ENCODE results near the gene C5orf58.

C5orf58 gene

GRCh38 chr5:170261528-170262043 is 28.8 kb downstream of the C5orf58 start:
- DNase-seq, result no peak

GRCh38 chr5:170262061-170263045 is 29.6 kb downstream of the C5orf58 start:
- DNase-seq, result peak; percentile 77

DNA sequence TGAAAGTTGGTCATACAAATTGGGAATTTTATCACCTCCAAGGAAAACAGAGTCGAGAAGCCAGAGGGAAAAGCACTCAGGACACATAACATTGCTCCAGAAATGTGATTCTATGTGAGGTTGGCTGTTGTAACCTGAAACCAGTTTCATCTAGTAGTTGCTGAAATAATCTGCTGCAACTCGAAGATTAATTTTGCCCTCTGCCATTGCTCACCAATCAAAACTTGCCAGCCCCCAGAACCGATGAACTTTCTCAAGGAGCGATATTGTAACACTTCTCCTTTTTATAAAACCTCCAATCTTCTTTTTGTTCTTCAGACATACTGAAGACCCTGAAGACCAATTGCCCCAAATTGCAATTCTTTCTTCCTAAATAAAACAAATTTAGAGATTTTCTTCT is 31.1 kb downstream of the C5orf58 start:
- DNase-seq, result no peak

- DNase-seq, result no peak
These were observed 32.7 kb downstream of the C5orf58 start for GRCh38 chr5:170265522-170265921.

DNA sequence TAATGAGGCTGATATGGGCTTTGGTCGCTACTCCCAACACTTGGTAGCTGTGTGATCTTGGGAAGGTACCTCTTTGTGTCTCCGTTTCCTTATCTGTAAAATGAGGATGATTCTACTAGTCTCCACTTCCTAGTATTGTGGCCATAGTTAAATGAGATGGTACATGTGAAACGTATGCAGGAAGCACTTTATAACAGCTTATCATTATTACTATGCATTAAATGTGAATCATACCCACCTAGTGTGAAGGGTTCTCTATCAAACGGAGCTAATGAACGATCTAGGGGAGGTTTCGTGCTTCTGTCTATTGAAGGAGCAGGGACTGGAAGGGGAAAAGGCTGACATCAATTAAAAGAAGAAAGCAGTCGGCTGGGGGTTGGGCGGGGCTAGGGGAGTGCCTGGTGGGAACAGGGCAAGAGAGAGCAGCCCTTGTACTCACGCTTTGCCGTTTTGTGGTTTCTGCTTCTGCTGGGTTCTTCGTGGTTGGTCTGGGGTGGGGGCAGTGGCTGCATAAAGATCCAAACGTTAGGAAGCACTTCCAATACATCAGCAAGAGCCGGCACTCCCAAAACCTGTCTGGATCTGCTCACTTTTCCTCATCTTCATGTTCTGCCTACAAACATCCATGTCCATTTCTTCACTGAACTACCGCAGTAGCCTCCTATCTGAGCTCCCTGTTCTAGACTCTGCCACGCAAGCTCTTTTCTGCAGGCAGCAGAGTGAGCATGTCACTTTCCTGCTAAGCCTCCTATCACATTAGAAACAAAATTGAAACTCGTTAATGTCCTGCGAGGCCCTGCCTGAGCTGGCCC is 34.0 kb downstream of the C5orf58 start:
- peak; percentile 62 for DNase-seq

DNA sequence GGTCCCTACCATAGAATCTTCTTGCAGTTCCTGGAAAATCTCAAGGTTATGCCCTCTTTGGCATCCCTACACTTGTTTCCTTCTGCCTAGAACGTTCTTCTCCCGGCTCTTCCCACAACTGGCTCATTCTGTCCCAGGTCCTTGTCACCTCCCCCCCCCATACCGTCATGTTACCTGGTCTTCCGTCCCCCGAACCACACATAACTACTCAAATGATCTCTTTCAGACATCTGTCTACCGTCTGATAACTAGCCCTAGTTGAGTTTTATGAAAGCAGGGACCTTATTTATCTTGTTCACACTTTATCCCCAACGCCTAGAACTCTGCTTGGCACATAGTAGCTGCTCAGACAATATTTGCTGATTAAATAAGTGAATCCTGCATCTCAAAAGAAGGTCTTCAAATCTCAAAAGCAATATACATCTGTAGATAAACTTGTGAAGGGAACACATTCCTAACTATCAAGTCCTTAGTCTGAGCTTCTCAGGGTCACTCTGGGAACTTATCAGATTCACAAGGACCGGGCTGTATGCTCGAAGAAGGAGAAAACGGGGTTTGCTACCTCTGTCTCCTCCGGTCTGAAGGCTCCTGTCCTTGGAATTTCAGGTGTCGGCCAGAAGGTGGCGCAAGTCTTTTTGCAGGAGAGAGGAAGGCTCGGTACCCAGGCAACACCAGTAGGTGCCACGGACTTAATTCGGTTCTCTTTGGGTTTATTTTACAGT is 34.8 kb downstream of the C5orf58 start:
- DNase-seq, result peak; percentile 89

DNA sequence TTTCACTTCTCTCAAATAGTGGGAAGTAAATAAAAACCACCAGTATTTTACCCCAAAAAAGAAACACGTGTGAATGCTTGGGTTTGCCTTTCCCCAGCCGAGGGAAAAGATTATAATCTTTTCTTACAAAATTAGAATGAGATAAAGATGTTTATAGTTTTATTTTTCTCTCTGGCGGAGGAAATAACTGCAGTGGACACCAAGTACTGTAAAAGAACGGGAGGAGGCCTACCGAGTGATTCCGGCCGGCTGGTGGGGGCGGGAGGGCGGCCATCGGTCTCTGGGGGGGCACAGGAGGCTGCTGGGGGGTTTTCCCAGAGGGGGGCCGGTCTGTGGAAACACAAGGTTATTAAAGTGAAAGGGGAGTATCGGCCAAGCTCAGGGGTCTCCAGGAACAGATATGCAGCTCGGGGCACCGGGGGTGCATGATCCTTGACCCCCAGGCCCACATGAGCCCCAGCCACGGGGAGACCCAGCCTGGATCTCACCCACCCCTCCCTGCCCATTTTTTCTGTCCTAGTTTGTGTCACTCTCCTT is 35.4 kb downstream of the C5orf58 start:
- DNase-seq, result no peak

GRCh38 chr5:170268884-170269283 is 36.1 kb downstream of the C5orf58 start:
- DNase-seq, result no peak

DNA sequence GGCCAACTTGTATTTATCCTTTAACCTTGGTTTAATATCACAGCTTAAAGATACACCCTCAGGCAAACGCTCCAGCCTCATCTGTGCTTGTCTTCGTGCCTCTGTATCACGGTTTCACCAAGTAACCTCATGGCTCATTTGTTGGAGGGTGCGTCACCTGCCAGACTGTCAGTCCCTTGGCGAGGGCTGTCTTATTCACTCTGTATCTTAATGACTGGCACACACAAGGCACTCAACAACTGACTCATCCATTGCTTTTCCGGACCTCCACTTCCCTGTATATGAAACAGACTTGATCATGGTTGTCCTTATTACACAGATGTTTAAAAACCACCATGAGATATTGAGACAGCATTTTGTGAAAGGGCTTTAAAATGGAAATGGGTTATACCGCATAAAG is 36.8 kb downstream of the C5orf58 start:
- peak; percentile 56 for DNase-seq

DNA sequence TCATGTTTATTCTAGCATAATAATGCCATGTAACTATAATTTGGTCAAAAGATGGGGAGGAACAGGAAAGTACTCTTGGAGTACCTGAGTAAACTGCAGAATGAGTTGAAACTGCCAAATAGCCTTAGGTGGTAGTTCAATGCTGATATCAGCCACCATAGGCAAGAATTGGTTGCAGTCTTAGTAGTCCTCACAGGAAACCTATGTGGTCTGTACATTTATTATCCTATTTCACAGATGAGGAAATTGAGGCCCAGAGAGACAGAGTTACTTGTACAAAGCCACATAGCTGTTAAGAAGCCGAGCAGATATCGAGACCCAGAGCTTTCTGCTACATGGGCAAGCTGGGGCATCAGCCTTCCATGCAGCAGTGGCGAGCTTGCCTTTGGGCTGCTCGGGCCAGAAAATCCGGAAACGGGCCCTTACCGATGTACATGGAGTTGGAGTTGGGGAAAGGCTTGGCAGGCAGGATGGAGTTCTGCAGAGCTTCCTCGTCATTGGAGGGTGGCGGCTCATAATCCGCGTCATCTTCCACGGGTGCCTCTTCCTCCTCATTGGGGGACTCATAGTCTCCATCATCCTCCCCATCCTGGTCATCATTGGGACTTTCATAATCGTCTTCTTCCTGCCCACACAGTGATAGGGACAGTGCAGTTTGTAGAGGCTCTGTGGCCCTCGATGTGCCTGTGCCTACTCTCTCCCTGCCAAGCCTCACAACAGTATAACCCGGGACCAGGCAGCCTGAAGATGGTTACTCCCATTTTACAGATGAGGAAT is 37.7 kb downstream of the C5orf58 start:
- DNase-seq, result peak; percentile 47

- peak; percentile 69 for DNase-seq
These were observed 41.4 kb downstream of the C5orf58 start for GRCh38 chr5:170273968-170274710.

GRCh38 chr5:170275376-170275994 is 42.7 kb downstream of the C5orf58 start:
- DNase-seq, result peak; percentile 82

GRCh38 chr5:170276140-170276539 is 43.4 kb downstream of the C5orf58 start:
- DNase-seq, result no peak

DNA sequence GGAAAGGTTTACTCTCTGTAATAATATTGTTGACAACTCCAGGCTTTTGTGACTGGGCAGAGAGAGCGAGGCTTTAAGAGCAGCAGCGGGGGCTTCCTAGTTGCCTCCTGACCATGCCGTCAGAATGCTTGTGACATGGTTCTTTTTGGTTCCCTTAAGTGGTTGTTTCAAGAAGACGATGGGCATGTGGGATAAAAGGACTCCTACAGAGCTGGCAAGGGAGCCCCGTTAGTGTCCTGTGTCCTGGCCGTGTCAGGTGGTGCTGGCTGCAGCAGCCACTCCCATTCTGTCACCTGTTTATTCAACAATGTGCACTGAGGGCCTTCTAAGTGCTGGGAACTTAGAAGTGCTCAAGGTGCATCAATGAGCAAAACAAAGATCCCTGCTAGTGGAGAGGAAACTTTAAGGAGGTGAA is 45.1 kb downstream of the C5orf58 start:
- DNase-seq, result no peak

DNA sequence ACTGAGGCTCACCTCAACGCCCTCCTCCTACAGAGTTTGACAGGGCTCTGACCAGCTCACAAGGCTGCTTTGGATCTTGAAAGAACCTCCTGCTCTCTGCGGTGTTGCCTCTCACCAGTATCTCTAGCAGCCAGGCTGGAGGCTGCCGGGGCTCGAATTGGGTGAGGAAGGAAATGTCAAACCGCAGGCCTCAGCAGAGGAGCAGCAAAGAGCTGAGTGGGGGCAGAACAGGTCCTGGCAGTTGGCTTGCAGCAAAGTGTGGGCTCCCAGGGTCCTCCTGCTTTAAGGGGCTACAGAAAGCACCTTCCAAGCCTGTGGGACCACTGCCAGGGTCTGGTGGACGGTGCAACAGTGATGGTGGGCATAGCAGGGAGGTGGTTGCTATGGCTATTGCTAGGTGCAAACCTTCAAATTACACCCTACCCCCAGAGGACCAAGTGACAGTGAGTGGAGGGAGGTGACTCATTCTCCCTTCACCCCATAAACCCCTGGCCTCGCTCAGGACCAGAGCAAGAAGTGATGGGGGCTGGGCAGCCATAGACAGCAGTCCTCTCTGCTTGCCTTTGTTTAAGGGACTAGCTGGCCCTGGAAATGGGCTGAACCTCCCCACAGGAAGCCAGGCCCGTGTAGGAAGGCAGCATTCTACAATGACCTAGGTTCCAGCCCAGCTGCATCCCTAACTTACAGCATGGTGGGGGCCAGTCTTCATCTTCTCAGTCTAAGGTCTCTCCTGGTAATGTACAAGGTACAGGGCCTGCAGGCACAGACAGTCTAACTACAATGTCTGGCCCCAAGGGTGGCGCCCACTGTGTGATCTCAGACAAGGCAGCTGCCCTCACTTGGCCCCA is 46.0 kb downstream of the C5orf58 start:
- DNase-seq, result peak; percentile 91

DNA sequence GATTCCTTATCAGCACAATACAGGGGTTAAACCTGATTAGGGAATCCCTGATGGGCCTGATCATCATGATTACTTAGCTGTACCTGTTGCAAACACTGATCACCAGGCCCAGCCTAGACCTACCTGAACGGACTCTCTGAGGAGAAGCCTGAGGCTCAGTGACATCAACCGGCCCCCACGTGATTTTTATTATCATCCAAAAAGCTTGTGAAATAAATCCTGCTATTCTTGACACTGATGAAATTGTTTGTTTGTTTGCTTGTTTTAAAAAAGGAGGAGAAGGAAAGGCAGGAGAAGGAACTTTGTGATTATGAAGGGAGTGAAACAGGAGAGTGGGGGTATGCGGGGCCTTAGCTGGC is 46.7 kb downstream of the C5orf58 start:
- no peak for DNase-seq

DNA sequence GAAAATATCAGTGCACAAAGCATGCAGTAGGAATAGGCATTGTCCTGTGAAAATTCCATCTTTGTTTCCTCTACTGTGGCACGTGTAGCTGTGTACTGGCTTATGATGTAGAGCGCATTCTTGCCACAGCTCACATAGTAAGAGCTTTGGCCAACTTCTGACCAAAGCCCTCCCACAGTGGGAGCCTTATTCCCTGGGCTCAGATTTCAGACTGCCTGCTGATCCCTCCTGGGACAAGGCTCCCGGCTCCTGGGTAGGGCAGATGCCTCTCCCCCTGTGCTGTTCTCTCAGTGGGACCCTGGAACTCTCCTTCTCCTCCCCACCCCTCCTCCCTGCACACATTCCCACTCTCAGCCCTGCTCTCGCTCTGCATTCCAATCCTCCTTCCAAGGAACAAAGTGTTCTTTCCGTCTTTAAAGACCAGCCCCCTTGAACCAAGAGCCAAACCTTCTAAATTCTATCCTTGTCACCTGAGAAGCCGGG is 47.3 kb downstream of the C5orf58 start:
- no peak for DNase-seq

- DNase-seq, result no peak
These were observed 50.5 kb downstream of the C5orf58 start for GRCh38 chr5:170283296-170283695.

- DNase-seq, result no peak
These were observed 51.4 kb downstream of the C5orf58 start for GRCh38 chr5:170284231-170284630.

Data from CD4-positive, alpha-beta T cell treated with Interleukin-17A for 1 hour (primary cell).